Neural crest cell (in vitro differentiated cells): ENCODE data around the gene ZNF335. TPM values are rescaled to one million over a fixed set of nuclear protein-coding genes. Genes with fewer than 3 reads are reported as not detected.

Experiments
- DNase-seq: peaks from one replicate; pipeline ENCODE4 v3.0.0; 2021; ENCODE audit warnings: low read depth, mixed read lengths, low spot score
- H3K27ac Mint-ChIP-seq: one replicate; pipeline ENCODE4 v1.8.0; 2021; ENCODE audit warnings: mild to moderate bottlenecking, mixed read lengths; ENCODE audit not compliant: unreplicated experiment
- H3K27me3 Mint-ChIP-seq: 2 replicates; pipeline ENCODE4 v1.8.0; 2021; ENCODE audit warnings: low read depth, mild to moderate bottlenecking, mixed read lengths
- H3K36me3 Mint-ChIP-seq: 2 replicates; pipeline ENCODE4 v1.8.0; 2021; ENCODE audit warnings: low read depth, mild to moderate bottlenecking, mixed read lengths
- H3K4me1 Mint-ChIP-seq: 2 replicates; pipeline ENCODE4 v1.8.0; 2021; ENCODE audit warnings: mixed read lengths
- H3K4me3 Mint-ChIP-seq: one replicate; pipeline ENCODE4 v1.8.0; 2021; ENCODE audit warnings: mild to moderate bottlenecking, mixed read lengths
- H3K9me3 Mint-ChIP-seq: 2 replicates; pipeline ENCODE4 v1.8.0; 2021; ENCODE audit warnings: mixed read lengths
- total RNA-seq: library from RNA; stranded (reverse); gene quantifications from 2 replicates; pipeline ENCODE4 v1.2.1, GENCODE V29; 2021
- TF ChIP-seq, protein P1 (sequence below): fragments of 200-600 bp; sonication (generic); conservative IDR thresholded peaks from 2 replicates; pipeline ENCODE4 v1.5.0; 2021; ENCODE audit warnings: antibody characterized with exemption, mild to moderate bottlenecking

The ZNF335 gene
- total RNA-seq, 1 donor from 2014 or later = 24.8 TPM

DNA sequence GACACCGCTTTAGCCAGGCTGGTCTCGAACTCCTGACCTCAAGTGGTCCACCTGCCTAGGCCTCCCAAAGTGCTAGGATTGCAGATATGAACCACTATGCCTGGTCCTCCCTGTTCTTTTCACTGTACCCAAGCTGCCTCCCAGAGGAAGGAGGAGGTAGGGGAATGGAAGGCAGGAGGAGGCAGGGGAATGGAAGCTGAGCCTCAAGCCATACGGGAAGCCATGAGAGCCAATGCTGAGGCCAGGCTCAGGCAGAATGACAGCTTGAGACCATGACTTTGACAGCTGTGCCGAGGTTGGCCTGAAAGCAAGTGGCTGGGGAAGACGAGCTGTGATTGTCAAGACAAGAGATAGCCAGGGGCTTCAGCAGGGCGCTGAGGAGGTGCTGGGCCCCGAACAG, 13.6 kb upstream of the ZNF335 start:
- H3K27ac Mint-ChIP-seq = no peak overlapping the region
- DNase-seq = no peak
- H3K27me3 Mint-ChIP-seq = peaks cover 32% of the 10 kb centered on the region
- no peak overlapping the region for H3K4me3 Mint-ChIP-seq
- H3K4me1 Mint-ChIP-seq = no peaks in the 10 kb centered on the region
- TF ChIP-seq, protein P1, sequence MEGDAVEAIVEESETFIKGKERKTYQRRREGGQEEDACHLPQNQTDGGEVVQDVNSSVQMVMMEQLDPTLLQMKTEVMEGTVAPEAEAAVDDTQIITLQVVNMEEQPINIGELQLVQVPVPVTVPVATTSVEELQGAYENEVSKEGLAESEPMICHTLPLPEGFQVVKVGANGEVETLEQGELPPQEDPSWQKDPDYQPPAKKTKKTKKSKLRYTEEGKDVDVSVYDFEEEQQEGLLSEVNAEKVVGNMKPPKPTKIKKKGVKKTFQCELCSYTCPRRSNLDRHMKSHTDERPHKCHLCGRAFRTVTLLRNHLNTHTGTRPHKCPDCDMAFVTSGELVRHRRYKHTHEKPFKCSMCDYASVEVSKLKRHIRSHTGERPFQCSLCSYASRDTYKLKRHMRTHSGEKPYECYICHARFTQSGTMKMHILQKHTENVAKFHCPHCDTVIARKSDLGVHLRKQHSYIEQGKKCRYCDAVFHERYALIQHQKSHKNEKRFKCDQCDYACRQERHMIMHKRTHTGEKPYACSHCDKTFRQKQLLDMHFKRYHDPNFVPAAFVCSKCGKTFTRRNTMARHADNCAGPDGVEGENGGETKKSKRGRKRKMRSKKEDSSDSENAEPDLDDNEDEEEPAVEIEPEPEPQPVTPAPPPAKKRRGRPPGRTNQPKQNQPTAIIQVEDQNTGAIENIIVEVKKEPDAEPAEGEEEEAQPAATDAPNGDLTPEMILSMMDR = no peak
- H3K36me3 Mint-ChIP-seq = no peaks in the 10 kb centered on the region
- no peaks in the 10 kb centered on the region for H3K9me3 Mint-ChIP-seq

DNA sequence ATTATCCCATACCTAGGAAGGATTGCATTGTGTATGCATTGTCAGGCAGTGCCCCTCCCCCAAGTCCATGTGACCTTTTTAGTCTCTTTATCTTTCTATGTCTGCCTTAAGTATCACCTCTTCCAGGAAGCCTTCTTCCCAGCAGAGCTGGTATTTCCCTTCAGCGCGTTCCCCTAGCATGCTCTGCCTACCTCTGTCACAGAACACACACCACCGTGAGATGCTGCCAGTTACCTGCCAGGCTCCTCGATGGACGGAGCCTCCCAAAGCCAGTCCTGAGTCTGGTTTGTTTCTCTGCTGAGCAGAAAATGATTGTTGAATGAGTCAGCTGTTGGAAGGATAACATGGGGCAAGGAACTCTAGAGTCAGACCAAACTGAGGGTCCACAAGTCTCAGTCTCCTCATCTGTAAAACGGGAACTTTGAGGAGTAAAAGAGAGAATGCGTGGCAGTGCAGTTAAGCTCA, 11.3 kb upstream of the ZNF335 start:
- H3K9me3 Mint-ChIP-seq = no peaks in the 10 kb centered on the region
- no peak overlapping the region for H3K4me3 Mint-ChIP-seq
- DNase-seq = no peak
- H3K36me3 Mint-ChIP-seq = no peaks in the 10 kb centered on the region
- H3K27ac Mint-ChIP-seq = no peak overlapping the region
- TF ChIP-seq, protein P1 = no peak
- no peaks in the 10 kb centered on the region for H3K4me1 Mint-ChIP-seq
- peaks cover 32% of the 10 kb centered on the region for H3K27me3 Mint-ChIP-seq

DNA sequence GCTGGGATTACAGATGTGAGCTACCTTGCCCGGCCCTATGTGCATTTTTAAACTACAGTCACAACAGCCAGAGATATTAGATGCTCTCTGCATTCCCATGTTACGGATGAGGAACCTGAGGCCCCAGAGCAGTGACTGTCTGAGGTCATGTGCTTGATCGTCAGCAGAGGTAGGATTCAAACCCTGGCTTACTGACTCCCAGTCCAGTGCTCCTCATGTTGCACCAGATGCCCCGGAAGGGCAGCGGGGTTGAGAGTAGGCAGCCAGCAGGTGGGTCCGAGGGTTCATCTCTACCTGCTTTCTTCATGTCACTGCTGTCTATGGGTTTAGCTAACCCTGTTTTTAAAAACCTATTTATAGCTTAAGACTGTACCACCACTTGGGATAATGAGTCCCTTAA, 9.3 kb upstream of the ZNF335 start:
- TF ChIP-seq, protein P1 = no peak
- no peak overlapping the region for H3K27ac Mint-ChIP-seq
- no peaks in the 10 kb centered on the region for H3K9me3 Mint-ChIP-seq
- H3K4me3 Mint-ChIP-seq = no peak overlapping the region
- H3K36me3 Mint-ChIP-seq = no peaks in the 10 kb centered on the region
- no peaks in the 10 kb centered on the region for H3K4me1 Mint-ChIP-seq
- no peak for DNase-seq
- H3K27me3 Mint-ChIP-seq = peaks cover 44% of the 10 kb centered on the region

DNA sequence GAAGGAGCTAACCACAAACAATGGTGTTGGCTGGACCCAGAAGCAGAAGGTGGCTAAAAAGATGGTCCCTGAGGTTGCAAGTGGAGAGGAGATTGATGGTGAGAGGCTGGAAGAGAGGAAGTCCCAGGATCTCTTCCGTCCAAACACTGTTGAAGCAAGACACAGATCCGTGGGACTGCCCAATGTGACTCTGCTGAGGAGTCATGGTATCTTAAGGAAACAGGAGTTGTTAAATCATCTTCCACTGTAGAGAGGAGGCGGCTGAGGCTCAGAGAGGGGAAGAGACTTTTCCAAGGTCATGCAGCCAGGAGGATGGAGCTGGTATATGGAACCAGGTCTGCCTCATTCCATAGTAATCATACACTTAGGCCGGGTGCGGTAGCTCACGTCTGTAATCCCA, 4.1 kb upstream of the ZNF335 start:
- no peak overlapping the region for H3K4me3 Mint-ChIP-seq
- TF ChIP-seq, protein P1 = no peak
- peaks cover 42% of the 10 kb centered on the region for H3K27me3 Mint-ChIP-seq
- H3K9me3 Mint-ChIP-seq = no peaks in the 10 kb centered on the region
- H3K27ac Mint-ChIP-seq = no peak overlapping the region
- H3K4me1 Mint-ChIP-seq = peaks cover 5% of the 10 kb centered on the region
- no peak for DNase-seq
- H3K36me3 Mint-ChIP-seq = no peaks in the 10 kb centered on the region

DNA sequence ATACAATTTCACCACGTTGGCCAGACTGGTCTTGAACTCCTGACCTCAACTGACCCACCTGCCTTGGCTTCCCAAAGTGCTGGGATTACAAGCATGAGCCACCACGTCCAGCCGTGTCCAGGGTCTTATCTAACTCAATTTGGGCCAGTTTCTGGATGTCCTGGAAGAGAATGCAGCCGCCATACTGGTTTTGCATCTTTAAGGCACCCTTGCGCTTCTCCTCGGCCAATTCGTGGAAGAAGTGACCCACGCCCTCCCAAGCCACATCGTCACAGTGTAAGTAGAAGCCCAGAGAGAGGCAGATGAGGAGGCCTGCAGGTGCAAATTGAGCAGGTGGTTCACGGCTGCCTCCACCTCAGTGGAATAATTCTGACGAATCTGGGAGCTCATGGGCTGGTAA, 3.7 kb upstream of the ZNF335 start:
- DNase-seq = no peak
- Mint-ChIP-seq H3K4me3 (no peak overlapping the region), H3K27me3 (peaks cover 42% of the 10 kb centered on the region), H3K36me3 (no peaks in the 10 kb centered on the region), H3K27ac (no peak overlapping the region), H3K4me1 (peaks cover 7% of the 10 kb centered on the region), H3K9me3 (no peaks in the 10 kb centered on the region)
- TF ChIP-seq, protein P1 = no peak
